Sigmoid colon (tissue), 7 donors: Measurements from ENCODE around the gene TMEM238L. TPM values are rescaled to one million over a fixed set of nuclear protein-coding genes. Genes with fewer than 3 reads are reported as not detected.

Source experiments
- DNase-seq: peaks from one replicate; pipeline ENCODE4 v3.0.0-alpha.2; 2019
- H3K27ac ChIP-seq, 4 donors: fragments of 200-600 bp; sonication (generic); one replicate each; pipeline ENCODE4 v1.5.1; 2016 to 2019; ENCODE audit warnings: mild to moderate bottlenecking in 1 of 4
- H3K27me3 ChIP-seq, 3 donors: fragments of 200-600 bp; sonication (generic); one replicate each; pipeline ENCODE4 v1.5.1; 2019; ENCODE audit warnings: mild to moderate bottlenecking in 1 of 3
- H3K36me3 ChIP-seq, 4 donors: fragments of 200-600 bp; sonication (generic); one replicate each; pipeline ENCODE4 v1.5.1; 2016 to 2019
- H3K4me1 ChIP-seq, 4 donors: fragments of 200-600 bp; sonication (generic); one replicate each; pipeline ENCODE4 v1.5.1; 2017 to 2019
- H3K4me3 ChIP-seq, 4 donors: fragments of 200-600 bp; sonication (generic); one replicate each; pipeline ENCODE4 v1.5.1; 2017 to 2019; ENCODE audit warnings: mild to moderate bottlenecking in 2 of 4, moderate library complexity in 1 of 4
- H3K9me3 ChIP-seq, 4 donors: fragments of 200-600 bp in 3 of 4; sonication (generic) in 3 of 4; one replicate each; pipeline versions ENCODE4 v1.5.1 to v1.6.1; 2013 to 2019
- EP300 ChIP-seq, 4 donors: sonication (generic); formaldehyde crosslinking; IDR thresholded peaks; one replicate each; pipeline ENCODE4 v1.6.1; 2017; ENCODE audit warnings: antibody characterized with exemption in 4 of 4
- POLR2A ChIP-seq, 2 donors: fragments of 450-650 bp; IDR thresholded peaks; one replicate each; pipeline ENCODE4 v1.6.1; 2016; ENCODE audit warnings: antibody characterized with exemption in 2 of 2, mild to moderate bottlenecking in 2 of 2, moderate library complexity in 2 of 2
- POLR2AphosphoS5 ChIP-seq, 4 donors: sonication (generic); formaldehyde crosslinking; IDR thresholded peaks; one replicate each; pipeline ENCODE4 v1.6.1; 2017; ENCODE audit warnings: antibody characterized with exemption in 4 of 4
- WGBS, 2 donors: extraction: QIAGEN DNeasy Blood & Tissue Kit; methylation state at CpG; one replicate each; pipeline ENCODE4 v1.1.7; 2013; 5-methylcytosine and 5-hydroxymethylcytosine counted together
- intact Hi-C: fragments of 100-400 bp; cut with DNase I; formaldehyde crosslinking; loops from one replicate; pipeline ENCODE4 v1.15.1; 2023
- polyA plus RNA-seq, 3 donors: library from polyadenylated mRNA; stranded (reverse); fragments of 200-250 nt; gene quantifications; one replicate each; pipeline ENCODE4 v1.2.3, GENCODE V29; 2013
- total RNA-seq, 4 donors: library from RNA; depleted of rRNA; stranded (reverse); fragments of >200 nt; gene quantifications; one replicate each; pipeline ENCODE4 v1.1.0, GENCODE V29; 2016
- TF ChIP-seq, protein P1 (sequence below), 4 experiments: fragments of 450-650 bp in 3 of 4; fragments of 200-600 bp in 1 of 4; IDR thresholded peaks; one replicate each; pipeline ENCODE4 v1.5.1; 2016 to 2019; ENCODE audit warnings: antibody characterized with exemption in 4 of 4, mild to moderate bottlenecking in 3 of 4, moderate library complexity in 2 of 4
- donor health status: healthy with polysubstance abuse.
- donor health status: Bipolar disorder and iron deficiency.
- donor health status: healthy.

TMEM238L gene
- total and polyA plus RNA-seq, 7 donors: 43.2 to 130 (median 97.8) TPM; not detected in 4

DNA sequence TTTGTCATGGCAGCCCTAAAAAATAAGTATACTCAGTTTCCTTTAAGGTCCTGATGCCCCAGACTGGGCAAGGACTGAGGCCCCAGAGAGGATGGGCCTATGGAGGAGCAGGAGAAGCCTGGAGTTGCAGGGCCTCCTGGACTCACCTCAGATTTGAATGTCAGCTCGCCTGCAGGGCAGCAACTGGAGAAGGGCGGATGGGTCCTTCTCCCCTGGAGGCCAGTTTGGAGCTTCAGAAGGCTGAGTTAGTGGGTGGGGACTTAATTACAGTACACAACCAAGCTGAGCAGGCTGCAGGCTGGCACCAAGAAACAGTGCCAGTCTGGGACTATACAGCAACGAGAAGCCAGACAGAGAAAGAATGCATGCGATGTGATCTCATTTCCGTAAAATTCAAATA is 27.8 kb upstream of the TMEM238L start:
- no peak for DNase-seq
- no peaks in the 10 kb centered on the region for H3K27me3 ChIP-seq
- 90 to 92% methylated on average over 5 of the region's 5 CpGs for WGBS, 2 donors
- no peak overlapping the region for H3K27ac ChIP-seq
- no peaks in the 10 kb centered on the region for H3K9me3 ChIP-seq
- TF ChIP-seq POLR2A (IDR thresholded peaks at IDR 0.05) (no peak), EP300 (IDR thresholded peaks at IDR 0.05) (no peak), POLR2AphosphoS5 (IDR thresholded peaks at IDR 0.05) (no peak)
- TF ChIP-seq, protein P1, sequence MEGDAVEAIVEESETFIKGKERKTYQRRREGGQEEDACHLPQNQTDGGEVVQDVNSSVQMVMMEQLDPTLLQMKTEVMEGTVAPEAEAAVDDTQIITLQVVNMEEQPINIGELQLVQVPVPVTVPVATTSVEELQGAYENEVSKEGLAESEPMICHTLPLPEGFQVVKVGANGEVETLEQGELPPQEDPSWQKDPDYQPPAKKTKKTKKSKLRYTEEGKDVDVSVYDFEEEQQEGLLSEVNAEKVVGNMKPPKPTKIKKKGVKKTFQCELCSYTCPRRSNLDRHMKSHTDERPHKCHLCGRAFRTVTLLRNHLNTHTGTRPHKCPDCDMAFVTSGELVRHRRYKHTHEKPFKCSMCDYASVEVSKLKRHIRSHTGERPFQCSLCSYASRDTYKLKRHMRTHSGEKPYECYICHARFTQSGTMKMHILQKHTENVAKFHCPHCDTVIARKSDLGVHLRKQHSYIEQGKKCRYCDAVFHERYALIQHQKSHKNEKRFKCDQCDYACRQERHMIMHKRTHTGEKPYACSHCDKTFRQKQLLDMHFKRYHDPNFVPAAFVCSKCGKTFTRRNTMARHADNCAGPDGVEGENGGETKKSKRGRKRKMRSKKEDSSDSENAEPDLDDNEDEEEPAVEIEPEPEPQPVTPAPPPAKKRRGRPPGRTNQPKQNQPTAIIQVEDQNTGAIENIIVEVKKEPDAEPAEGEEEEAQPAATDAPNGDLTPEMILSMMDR (IDR thresholded peaks at IDR 0.05): no peak
- no peaks in the 10 kb centered on the region for H3K36me3 ChIP-seq
- no peaks in the 10 kb centered on the region for H3K4me1 ChIP-seq
- intact Hi-C loops: no loop called here
- H3K4me3 ChIP-seq: no peak overlapping the region

DNA sequence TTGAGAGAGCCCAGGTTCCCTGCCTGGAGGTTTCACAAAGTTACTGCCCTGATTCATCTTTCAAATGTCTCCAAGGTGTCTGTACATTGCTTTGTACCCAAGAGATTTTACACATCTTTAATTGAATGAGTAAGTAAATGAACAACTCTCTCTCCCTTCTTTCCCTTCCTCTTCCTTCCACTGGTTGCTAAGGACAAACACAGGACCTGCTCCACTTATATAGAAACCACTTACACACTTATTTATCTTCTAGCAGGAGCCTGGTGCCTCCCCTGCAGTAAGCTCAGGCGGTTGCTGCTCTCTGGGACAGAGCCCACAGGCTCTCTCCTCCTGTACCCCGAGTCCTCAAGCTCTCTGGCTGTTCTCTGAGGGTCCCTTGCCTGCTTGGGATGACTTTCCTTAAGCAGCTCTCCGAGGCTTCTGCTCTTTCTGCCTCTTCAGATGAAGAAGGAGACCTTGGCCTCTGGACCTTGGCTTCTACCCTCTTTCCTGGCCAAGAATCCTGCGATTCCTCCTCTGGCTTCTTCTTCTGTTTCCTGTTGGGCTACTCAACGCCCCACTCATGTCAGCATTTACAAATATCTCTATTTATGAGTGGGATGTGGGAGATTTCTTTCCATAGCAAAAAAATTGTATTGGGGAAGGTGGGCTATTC is 24.1 kb upstream of the TMEM238L start:
- 36 to 70% methylated on average over 5 of the region's 5 CpGs for WGBS, 2 donors
- no peaks in the 10 kb centered on the region for H3K9me3 ChIP-seq
- no peak overlapping the region for H3K4me3 ChIP-seq
- intact Hi-C loops: no loop called here
- H3K27me3 ChIP-seq: no peaks in the 10 kb centered on the region
- TF ChIP-seq POLR2AphosphoS5 (IDR thresholded peaks at IDR 0.05) (no peak), EP300 (IDR thresholded peaks at IDR 0.05) (no peak), POLR2A (IDR thresholded peaks at IDR 0.05) (no peak)
- TF ChIP-seq, protein P1 (IDR thresholded peaks at IDR 0.05): no peak
- no peak for DNase-seq
- no peaks in the 10 kb centered on the region for H3K36me3 ChIP-seq
- H3K27ac ChIP-seq: no peak overlapping the region
- H3K4me1 ChIP-seq: no peaks in the 10 kb centered on the region

DNA sequence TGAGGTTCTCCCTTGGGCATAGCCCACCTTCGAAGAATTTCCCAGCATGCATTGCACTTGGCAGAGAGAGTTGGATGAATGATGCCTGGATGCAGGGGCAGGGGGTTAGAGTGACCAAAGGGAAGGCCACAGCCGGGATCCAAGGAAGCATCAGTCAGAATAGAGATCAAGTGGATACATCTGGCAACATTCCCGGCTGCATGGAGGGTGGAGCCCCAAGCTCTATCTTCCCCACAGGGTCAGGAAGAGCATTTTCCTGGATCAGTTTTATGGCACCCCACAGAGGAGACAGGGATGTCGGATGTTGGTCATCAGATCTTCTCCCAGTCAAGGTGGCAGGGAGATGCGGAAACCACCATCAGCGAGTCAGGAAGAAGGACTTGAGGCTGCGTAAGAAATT is 21.0 kb upstream of the TMEM238L start:
- 56 to 81% methylated on average over 7 of the region's 7 CpGs for WGBS, 2 donors
- no peak for DNase-seq
- intact Hi-C loops: no loop called here

DNA sequence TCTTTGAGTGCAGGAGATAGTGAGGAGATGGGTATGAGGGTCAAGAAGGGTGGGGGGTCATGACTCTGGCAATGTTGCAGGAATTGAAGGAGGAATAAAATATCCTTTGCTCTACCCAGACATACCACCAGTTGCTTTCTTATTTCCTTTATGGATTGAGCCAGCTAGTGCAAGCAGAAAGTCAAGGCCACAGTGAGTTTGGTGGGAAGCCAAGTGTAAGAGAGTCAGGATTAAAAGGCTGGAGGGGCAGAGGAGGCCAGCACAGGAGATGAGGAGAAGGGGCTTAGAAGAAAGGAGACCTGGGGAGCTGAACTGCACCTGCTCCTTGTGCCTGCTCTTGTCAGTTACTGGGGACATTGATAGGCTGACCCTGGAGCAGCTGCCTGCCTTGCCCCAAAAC is 17.9 kb upstream of the TMEM238L start:
- no peaks in the 10 kb centered on the region for H3K27me3 ChIP-seq
- H3K9me3 ChIP-seq: no peaks in the 10 kb centered on the region
- no peak for DNase-seq
- no peaks in the 10 kb centered on the region for H3K4me1 ChIP-seq
- intact Hi-C loops: no loop called here
- no peak overlapping the region for H3K4me3 ChIP-seq
- H3K36me3 ChIP-seq: no peaks in the 10 kb centered on the region
- H3K27ac ChIP-seq: no peak overlapping the region
- TF ChIP-seq EP300 (IDR thresholded peaks at IDR 0.05) (no peak), POLR2A (IDR thresholded peaks at IDR 0.05) (no peak), POLR2AphosphoS5 (IDR thresholded peaks at IDR 0.05) (no peak)
- TF ChIP-seq, protein P1 (IDR thresholded peaks at IDR 0.05): no peak

More for the DNA sequence above, 21.0 kb upstream of the TMEM238L start:
- H3K9me3 ChIP-seq: no peaks in the 10 kb centered on the region
- no peaks in the 10 kb centered on the region for H3K4me1 ChIP-seq
- no peak overlapping the region for H3K27ac ChIP-seq
- no peaks in the 10 kb centered on the region for H3K36me3 ChIP-seq
- H3K27me3 ChIP-seq: no peaks in the 10 kb centered on the region
- TF ChIP-seq POLR2A (IDR thresholded peaks at IDR 0.05): no peak
- TF ChIP-seq, protein P1 (IDR thresholded peaks at IDR 0.05): no peak
- no peak for TF ChIP-seq EP300 (IDR thresholded peaks at IDR 0.05)
- TF ChIP-seq POLR2AphosphoS5 (IDR thresholded peaks at IDR 0.05): no peak
- H3K4me3 ChIP-seq: no peak overlapping the region

DNA sequence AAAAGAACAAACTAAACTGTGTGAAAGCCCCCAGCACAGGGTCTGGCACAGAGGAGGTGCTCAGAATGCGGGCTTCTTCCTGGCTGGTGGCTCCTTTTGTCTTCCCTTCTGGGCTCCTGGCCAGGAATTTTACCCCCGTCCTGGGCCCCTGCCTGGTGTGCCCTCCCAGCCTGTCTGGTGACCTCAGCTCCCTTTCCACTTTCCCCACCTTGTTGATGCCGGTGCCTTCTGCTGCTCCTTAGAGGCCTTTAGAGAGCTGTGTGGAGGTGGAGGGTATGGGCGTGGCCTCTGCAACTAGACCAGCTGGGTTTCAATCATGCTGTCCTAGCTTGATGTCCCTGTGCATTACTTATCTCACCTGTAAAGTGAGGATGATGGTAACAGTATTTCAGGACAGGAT is 17.2 kb upstream of the TMEM238L start:
- no peaks in the 10 kb centered on the region for H3K4me1 ChIP-seq
- DNase-seq: no peak
- intact Hi-C loops: no loop called here
- no peaks in the 10 kb centered on the region for H3K9me3 ChIP-seq
- H3K4me3 ChIP-seq: no peak overlapping the region
- no peak overlapping the region for H3K27ac ChIP-seq
- TF ChIP-seq EP300 (IDR thresholded peaks at IDR 0.05) (no peak), POLR2AphosphoS5 (IDR thresholded peaks at IDR 0.05) (no peak), POLR2A (IDR thresholded peaks at IDR 0.05) (no peak)
- TF ChIP-seq, protein P1 (IDR thresholded peaks at IDR 0.05): no peak
- 33 to 49% methylated on average over 4 of the region's 4 CpGs for WGBS, 2 donors
- H3K36me3 ChIP-seq: no peaks in the 10 kb centered on the region
- H3K27me3 ChIP-seq: no peaks in the 10 kb centered on the region
